HG03025 (cell line): ENCODE data around the gene TPRG1.

Experiments
- ATAC-seq: cut with Tn5 transposase; IDR thresholded peaks from one replicate; pipeline ENCODE4 v1.9.1; 2021; ENCODE audit warnings: mild to moderate bottlenecking, moderate library complexity; ENCODE audit not compliant: unreplicated experiment, low FRiP score

Gene TPRG1

GRCh38 chr3:189165092-189165612, 6.6 kb upstream of the TPRG1 start:
- ATAC-seq = no peak

DNA sequence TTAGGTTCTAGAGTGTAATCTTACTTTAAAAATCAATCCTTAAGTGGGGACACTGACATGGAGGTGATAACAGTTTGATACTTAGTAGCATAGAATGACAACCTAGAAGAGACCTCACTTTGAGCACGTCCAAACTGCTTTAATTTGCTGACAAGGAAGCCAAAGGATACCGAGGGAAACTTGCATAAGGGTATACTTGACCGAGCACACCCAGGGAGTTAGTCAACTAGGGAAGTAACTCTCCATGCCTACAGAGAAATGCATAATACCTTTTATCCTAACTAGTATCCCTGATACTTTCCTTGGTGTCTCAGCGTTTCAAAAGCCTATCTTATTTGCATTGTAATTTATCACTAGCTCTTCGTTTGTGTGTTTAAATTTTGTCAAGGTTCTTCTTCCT, 5.5 kb upstream of the TPRG1 start:
- no peak for ATAC-seq

DNA sequence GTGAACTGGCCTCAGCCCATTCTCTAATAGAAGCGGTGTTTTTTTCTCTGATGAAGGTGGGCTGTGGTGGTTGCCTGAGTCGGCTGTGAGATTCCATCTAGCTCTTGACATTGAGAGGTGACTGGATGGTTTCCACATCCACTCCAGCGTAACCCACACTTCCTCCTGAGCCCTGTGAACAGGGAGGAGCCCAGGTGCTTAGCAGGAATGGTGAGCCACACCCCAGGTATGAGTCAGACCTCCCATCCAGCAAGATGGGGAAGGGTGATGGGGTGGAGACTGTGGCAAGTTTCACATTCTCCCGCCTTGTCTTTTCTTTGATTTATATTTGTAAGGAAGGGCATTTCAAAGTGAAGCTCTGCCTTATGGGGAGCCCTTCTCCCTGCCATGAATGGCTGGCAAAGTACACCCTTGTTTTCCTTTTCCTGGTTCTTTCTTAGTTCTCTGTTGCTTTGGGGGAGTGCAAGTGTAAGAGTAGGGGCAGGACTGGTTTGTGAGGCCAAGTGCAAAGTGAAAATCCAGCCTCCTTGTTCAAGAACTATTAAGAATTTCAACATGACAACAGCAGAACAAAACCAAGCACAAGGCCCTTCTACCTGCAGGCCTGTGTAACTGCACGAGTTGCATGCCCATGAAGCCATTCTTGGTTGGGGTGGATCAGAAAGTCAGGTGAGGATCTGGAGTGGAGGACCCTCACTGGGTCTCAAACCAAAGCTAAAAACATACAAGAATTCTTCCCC, 4.6 kb upstream of the TPRG1 start:
- no peak for ATAC-seq

- no peak for ATAC-seq
Observed at GRCh38 chr3:189168711-189169110, 3.1 kb upstream of the TPRG1 start.

DNA sequence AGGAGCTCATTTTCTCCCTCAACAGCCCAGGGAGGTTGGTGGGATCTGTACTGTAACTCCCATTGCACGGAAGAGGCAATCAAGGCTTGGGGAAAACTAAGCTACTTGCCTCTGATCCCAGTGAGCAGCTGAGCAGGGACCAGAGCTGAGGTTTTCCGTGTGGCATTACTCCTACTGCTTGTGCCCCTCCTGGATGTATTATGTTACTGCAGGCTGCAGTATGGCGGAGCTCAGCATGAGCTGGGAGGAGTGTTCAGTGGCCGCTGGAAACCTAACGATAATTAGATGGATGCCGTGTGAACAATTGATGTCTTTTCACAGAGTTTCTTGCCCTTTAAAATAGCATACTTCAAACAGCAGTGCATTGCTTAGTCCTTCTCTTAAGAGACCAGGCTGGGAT, 2.0 kb upstream of the TPRG1 start:
- ATAC-seq = no peak

DNA sequence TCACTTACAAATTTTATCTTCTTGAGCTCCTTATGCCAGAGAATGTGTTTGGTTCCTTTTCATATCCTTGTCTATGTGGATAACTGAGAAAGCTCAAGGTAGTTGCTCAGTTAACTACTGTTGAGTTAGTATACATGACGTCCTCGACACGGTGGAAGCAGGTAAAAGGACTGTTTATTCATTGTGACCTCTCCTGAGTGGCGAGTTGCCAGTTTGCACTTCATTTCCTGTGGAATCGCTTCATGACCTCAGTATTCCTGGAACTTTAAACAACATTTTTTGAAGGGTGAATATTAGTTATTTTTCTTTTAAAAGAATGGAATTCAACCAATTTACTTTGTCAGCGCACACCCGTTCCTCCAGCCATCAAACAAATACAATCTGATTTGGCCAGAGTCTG, 1.2 kb upstream of the TPRG1 start:
- ATAC-seq = no peak

GRCh38 chr3:189172668-189173419, 1.1 kb downstream of the TPRG1 start:
- no peak for ATAC-seq

DNA sequence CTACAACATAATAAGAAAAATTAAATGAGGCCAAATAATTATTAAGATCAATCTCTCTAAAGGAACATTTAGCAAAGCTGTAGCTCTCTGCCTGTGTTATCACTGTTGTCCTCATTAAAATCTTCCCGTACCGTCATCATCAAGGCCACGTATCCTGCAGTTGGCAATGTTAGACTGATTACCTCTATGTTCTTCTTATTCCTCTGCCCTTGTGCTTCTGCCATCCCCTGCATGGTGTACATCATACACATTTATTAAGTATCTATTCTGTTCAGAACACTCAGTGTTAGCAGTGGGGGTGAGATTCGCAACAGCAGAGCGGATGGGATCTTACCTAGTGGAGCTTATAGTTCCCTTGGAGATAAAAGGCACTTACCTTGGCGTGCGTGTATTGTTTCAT, 12.8 kb downstream of the TPRG1 start:
- ATAC-seq = no peak

- no peak for ATAC-seq
Observed at GRCh38 chr3:189186101-189186500, 14.3 kb downstream of the TPRG1 start.

DNA sequence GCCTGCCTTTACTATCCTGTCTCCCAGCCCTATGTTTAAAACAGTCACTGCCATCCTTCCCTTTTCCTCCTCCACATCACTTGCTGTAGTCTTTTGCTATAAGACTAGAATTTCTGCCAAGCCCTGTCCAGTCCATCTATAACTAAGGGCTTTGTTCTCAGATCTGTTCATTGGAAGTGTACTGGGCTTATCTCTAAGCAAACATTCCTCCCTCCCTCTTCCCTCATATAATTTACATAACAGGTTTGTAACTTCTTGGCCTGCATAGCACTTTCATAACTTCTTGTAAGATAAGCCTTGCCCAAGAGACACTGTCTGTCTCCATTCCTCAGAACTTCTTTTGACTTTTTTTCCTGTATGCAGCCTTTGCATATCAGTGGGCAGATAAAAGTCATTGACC, 16.7 kb downstream of the TPRG1 start:
- ATAC-seq = no peak

- no peak for ATAC-seq
Observed at GRCh38 chr3:189192725-189193124, 21.0 kb downstream of the TPRG1 start.

- no peak for ATAC-seq
Observed at GRCh38 chr3:189195302-189195701, 23.5 kb downstream of the TPRG1 start.

DNA sequence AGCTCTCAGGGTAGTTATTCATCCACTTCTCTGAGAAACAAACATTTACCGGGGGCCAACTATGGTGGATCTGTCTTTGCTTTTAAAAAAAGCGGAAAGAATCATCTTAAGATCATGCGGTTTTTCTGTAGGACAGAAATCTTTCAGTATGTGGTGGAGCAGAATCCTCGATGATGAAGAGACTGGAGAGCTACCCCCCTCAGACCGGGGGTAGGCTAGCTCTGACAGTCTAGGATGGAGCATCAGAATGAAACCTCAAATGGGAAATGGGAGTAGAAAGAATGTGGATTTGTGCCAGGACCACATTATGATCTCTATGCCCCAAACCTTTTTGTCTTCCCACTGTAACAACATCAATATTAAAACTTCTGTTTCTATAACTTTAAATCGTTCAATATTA, 30.3 kb downstream of the TPRG1 start:
- no peak for ATAC-seq

- ATAC-seq = no peak
Observed at GRCh38 chr3:189202583-189202982, 30.8 kb downstream of the TPRG1 start.

- ATAC-seq = no peak
Observed at GRCh38 chr3:189204167-189204866, 32.5 kb downstream of the TPRG1 start.

DNA sequence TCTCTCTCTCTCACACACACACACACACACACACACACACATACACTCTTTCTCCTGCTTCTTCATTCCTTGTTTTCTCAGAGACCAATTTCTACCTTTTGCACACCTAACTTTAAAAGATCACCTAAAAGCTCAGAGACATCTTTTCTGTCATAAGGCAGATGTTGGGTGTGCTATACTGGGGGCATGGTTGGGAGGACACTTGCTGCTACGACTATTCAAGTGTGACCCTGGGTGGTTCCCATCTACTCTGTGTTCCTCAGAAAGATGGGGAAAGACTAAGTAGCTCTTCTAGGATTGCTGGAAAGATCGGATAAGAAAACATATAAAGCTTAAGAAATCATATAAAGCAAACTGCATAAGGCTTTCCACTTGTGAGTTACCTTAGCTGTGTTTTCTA, 33.2 kb downstream of the TPRG1 start:
- no peak for ATAC-seq

DNA sequence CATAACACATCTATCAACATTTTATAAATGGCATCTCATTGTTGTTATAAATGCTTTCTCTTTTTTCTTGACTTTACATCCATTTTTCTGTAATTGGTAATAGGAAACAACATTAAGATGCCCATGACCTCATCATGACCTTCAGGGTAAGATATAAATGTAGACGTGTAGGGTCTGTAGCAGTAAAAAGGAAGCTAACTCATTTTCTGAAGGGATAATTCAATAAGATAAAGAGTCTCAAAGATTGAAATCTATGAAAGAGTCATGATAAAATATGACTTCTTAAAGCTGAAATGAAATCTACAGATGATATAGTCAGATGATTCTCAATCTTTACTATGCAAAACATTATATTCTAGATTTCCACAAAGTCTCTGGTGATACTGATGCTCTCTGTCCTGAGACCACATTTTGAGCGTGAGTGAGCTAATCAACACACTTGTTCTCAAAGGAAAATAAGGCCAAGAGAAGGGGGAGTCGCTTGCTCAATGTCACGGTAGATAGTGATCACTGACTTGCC, 38.5 kb downstream of the TPRG1 start:
- ATAC-seq = no peak

DNA sequence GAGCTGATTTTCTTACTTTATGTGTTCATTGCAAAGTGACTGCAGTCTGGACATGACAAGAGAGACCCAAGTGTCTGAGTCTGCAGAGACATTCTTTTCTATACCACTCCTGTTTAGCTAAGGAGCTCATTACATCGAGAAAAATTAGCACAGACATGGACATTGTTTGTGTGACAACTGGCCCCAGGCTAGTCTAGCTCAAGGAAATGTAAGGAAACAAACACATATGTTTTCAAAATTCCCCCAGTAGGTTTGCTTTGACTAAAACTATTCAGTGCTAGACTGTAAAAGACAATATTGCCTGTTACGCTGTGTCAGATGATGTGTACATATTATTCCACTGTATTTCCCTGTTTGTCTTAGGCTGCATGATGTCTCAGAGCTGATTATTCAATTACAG, 40.9 kb downstream of the TPRG1 start:
- ATAC-seq = no peak

- no peak for ATAC-seq
Observed at GRCh38 chr3:189214651-189215050, 42.9 kb downstream of the TPRG1 start.

DNA sequence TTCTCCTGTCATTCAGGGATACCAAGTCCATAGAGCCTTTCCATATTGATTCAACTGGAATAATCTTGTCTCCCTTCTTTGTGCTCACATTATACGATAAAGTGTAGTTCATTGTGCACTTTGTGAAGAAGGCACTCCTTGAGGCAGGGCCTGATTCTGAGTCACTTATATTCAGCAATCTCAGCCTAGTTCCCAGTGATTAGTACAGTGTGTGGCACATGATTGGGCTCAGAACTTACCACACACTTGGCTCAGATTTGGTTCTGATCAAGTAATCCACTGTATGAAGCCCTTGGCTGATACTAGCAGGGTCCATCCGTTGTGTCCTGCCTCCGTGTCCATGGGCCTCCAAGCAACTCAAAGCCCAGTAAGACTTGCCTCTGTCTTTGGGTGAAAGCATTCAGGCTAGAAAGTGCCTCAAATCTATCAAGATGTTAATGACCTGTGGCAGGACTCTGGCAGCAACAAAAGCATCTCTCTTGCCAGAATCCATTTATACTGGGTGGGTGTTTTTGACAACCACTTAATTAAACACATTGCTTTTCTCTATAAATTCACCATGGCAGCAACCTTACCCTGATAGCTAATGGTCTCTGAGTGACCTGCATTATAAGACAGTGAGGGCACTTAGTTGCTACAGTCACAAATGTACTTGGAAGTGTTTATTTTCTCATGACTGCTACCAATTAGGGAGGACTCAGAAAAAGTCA, 51.3 kb downstream of the TPRG1 start:
- no peak for ATAC-seq
